ENCODE measurements around the gene RPH3AL.
"Not testable (repeated sequence)": the region's sequence is repeated elsewhere in the genome, so short reads cannot be mapped to it uniquely, and the experiment has no call there.

Gene RPH3AL

GRCh38 chr17:282000-282911, 70.4 kb downstream of the RPH3AL start:
- no peak for DNase-seq (ENCODE audit: low read depth)

GRCh38 chr17:281365-281999, 71.1 kb downstream of the RPH3AL start:
- no peak for DNase-seq (ENCODE audit: low read depth)

- DNase-seq (ENCODE audit: low read depth), result no peak
Measured at GRCh38 chr17:280901-281300, 71.7 kb downstream of the RPH3AL start.

GRCh38 chr17:280216-280615, 72.4 kb downstream of the RPH3AL start:
- DNase-seq (ENCODE audit: low read depth), result no peak

- DNase-seq (ENCODE audit: low read depth), result no peak
Measured at GRCh38 chr17:279776-280175, 72.8 kb downstream of the RPH3AL start.

GRCh38 chr17:279331-279730, 73.3 kb downstream of the RPH3AL start:
- DNase-seq (ENCODE audit: low read depth), result peak; percentile 24

GRCh38 chr17:278676-279059, 73.9 kb downstream of the RPH3AL start:
- DNase-seq (ENCODE audit: low read depth), result no peak

GRCh38 chr17:278055-278675, 74.4 kb downstream of the RPH3AL start:
- no peak for DNase-seq (ENCODE audit: low read depth)

GRCh38 chr17:274902-275301, 77.7 kb downstream of the RPH3AL start:
- no peak for DNase-seq (ENCODE audit: low read depth)

GRCh38 chr17:273981-274832, 78.4 kb downstream of the RPH3AL start:
- peak; percentile 6 for DNase-seq (ENCODE audit: low read depth)

- not testable (repeated sequence) for DNase-seq (ENCODE audit: low read depth)
Measured at GRCh38 chr17:272856-273255, 79.8 kb downstream of the RPH3AL start.

GRCh38 chr17:271928-272623, 80.5 kb downstream of the RPH3AL start:
- not testable (repeated sequence) for DNase-seq (ENCODE audit: low read depth)

- DNase-seq (ENCODE audit: low read depth), result no peak
Measured at GRCh38 chr17:269616-270514, 82.7 kb downstream of the RPH3AL start.

GRCh38 chr17:266701-267667, 85.6 kb downstream of the RPH3AL start:
- no peak for DNase-seq (ENCODE audit: low read depth)

GRCh38 chr17:266219-266618, 86.4 kb downstream of the RPH3AL start:
- no peak for DNase-seq (ENCODE audit: low read depth)

GRCh38 chr17:265718-266117, 86.9 kb downstream of the RPH3AL start:
- DNase-seq (ENCODE audit: low read depth), result no peak

- DNase-seq (ENCODE audit: low read depth), result no peak
Measured at GRCh38 chr17:263773-264172, 88.8 kb downstream of the RPH3AL start.

- no peak for DNase-seq (ENCODE audit: low read depth)
Measured at GRCh38 chr17:263271-263670, 89.3 kb downstream of the RPH3AL start.

- DNase-seq (ENCODE audit: low read depth), result no peak
Measured at GRCh38 chr17:261635-262034, 91.0 kb downstream of the RPH3AL start.

All from amniotic epithelial cell (primary cell).